ENCODE results near the gene BBOF1.
"Not testable (repeated sequence)": the region's sequence is repeated elsewhere in the genome, so short reads cannot be mapped to it uniquely, and the experiment has no call there.

BBOF1 gene

GRCh38 chr14:74018586-74019407 lies at the start of gene BBOF1, which contains the start of gene ENTPD5:
Gene BBOF1, plus strand, starts transcription at chr14:74019349. Its CDS starts 130 bp downstream, at chr14:74019479.
Gene ENTPD5, minus strand, starts transcription at chr14:74019288. Its CDS starts 31,186 bp downstream, at chr14:73988102.
- DNase-seq (ENCODE audit: low read depth) = peak; percentile 26

- no peak for DNase-seq (ENCODE audit: low read depth)
Measured at GRCh38 chr14:73973497-73973896, 45.7 kb upstream of the BBOF1 start.

- no peak for DNase-seq (ENCODE audit: low read depth)
Measured at GRCh38 chr14:73976125-73976524, 43.0 kb upstream of the BBOF1 start.

- peak; percentile 28 for DNase-seq (ENCODE audit: low read depth)
Measured at GRCh38 chr14:73977896-73978295, 41.3 kb upstream of the BBOF1 start.

GRCh38 chr14:73988065-73988464 lies 31.1 kb upstream of the BBOF1 start:
- no peak for DNase-seq (ENCODE audit: low read depth)

- not testable (repeated sequence) for DNase-seq (ENCODE audit: low read depth)
Measured at GRCh38 chr14:73988656-73989055, 30.5 kb upstream of the BBOF1 start.

- no peak for DNase-seq (ENCODE audit: low read depth)
Measured at GRCh38 chr14:73991092-73991491, 28.1 kb upstream of the BBOF1 start.

- not testable (repeated sequence) for DNase-seq (ENCODE audit: low read depth)
Measured at GRCh38 chr14:73994926-73995325, 24.2 kb upstream of the BBOF1 start.

- no peak for DNase-seq (ENCODE audit: low read depth)
Measured at GRCh38 chr14:73995977-73996378, 23.2 kb upstream of the BBOF1 start.

GRCh38 chr14:73996731-73997107 lies 22.4 kb upstream of the BBOF1 start:
- DNase-seq (ENCODE audit: low read depth) = no peak

GRCh38 chr14:73997108-73997943 lies 21.8 kb upstream of the BBOF1 start:
- no peak for DNase-seq (ENCODE audit: low read depth)

GRCh38 chr14:73997944-73998447 lies 21.2 kb upstream of the BBOF1 start:
- no peak for DNase-seq (ENCODE audit: low read depth)

- DNase-seq (ENCODE audit: low read depth) = no peak
Measured at GRCh38 chr14:73998726-73999125, 20.4 kb upstream of the BBOF1 start.

- not testable (repeated sequence) for DNase-seq (ENCODE audit: low read depth)
Measured at GRCh38 chr14:74005664-74006063, 13.5 kb upstream of the BBOF1 start.

GRCh38 chr14:74008843-74009499 lies 10.2 kb upstream of the BBOF1 start:
- DNase-seq (ENCODE audit: low read depth) = no peak

GRCh38 chr14:74014299-74014698 lies 4.8 kb upstream of the BBOF1 start:
- no peak for DNase-seq (ENCODE audit: low read depth)

- DNase-seq (ENCODE audit: low read depth) = no peak
Measured at GRCh38 chr14:74015176-74015575, 4.0 kb upstream of the BBOF1 start.

- DNase-seq (ENCODE audit: low read depth) = no peak
Measured at GRCh38 chr14:74015963-74016362, 3.2 kb upstream of the BBOF1 start.

- DNase-seq (ENCODE audit: low read depth) = peak; percentile 32
Measured at GRCh38 chr14:74018174-74018585, 969 bp upstream of the BBOF1 start.

GRCh38 chr14:74019408-74020137 lies 424 bp downstream of the BBOF1 start:
- peak; percentile 35 for DNase-seq (ENCODE audit: low read depth)

GRCh38 chr14:74022346-74022745 lies 3.2 kb downstream of the BBOF1 start:
- DNase-seq (ENCODE audit: low read depth) = no peak
